Keratinocyte (primary cell): ENCODE results near the gene DKK3. TPM values are rescaled to one million over a fixed set of nuclear protein-coding genes. Genes with fewer than 3 reads are reported as not detected.

Experiments
- DNase-seq: peaks from one replicate; pipeline ENCODE4 v3.0.0-alpha.2; 2011; ENCODE audit warnings: low read depth, missing footprints, low spot score
- FAIRE-seq: peaks from 2 replicates; lab custom pipeline; 2011; peaks lifted over from hg19 to GRCh38; lab: Jason Lieb, UNC
- H2AFZ ChIP-seq: 2 replicates; pipeline ENCODE4 v1.6.0; 2012; ENCODE audit warnings: low read length, control low read depth, inconsistent platforms; ENCODE audit not compliant: control insufficient read depth
- H3K27ac ChIP-seq: 2 replicates; pipeline ENCODE4 v1.5.1; 2011; ENCODE audit warnings: low read length; ENCODE audit not compliant: control insufficient read depth, insufficient read depth
- H3K27me3 ChIP-seq: 3 replicates; pipeline ENCODE4 v1.6.0; 2011; ENCODE audit warnings: low read length; ENCODE audit not compliant: control insufficient read depth, insufficient read depth; ENCODE audit errors: extremely low read depth
- H3K36me3 ChIP-seq, 2 experiments: 2 replicates in 1 of 2; 3 replicates in 1 of 2; pipeline ENCODE4 v1.5.1; 2011; ENCODE audit warnings: low read length in 2 of 2, mild to moderate bottlenecking in 1 of 2; ENCODE audit not compliant: control insufficient read depth in 2 of 2, insufficient read depth in 2 of 2; ENCODE audit errors: extremely low read depth in 1 of 2
- H3K4me1 ChIP-seq: 3 replicates; pipeline ENCODE4 v1.5.1; 2011; ENCODE audit warnings: low read length; ENCODE audit not compliant: control insufficient read depth, insufficient read depth; ENCODE audit errors: extremely low read depth
- H3K4me2 ChIP-seq: 3 replicates; pipeline ENCODE4 v1.6.0; 2011; ENCODE audit warnings: low read depth, low read length; ENCODE audit not compliant: control insufficient read depth, insufficient read depth; ENCODE audit errors: extremely low read depth
- H3K4me3 ChIP-seq, 3 experiments: fragments of 200-600 bp in 1 of 3; sonication (generic) in 1 of 3; 2 replicates in 2 of 3; 3 replicates in 1 of 3; pipeline ENCODE4 v1.5.1; 2011 to 2016; ENCODE audit warnings: low read length in 3 of 3, mild to moderate bottlenecking in 3 of 3, control low read depth in 2 of 3, inconsistent platforms in 1 of 3, low read depth in 1 of 3, mixed read lengths in 1 of 3, mixed run types in 1 of 3, moderate library complexity in 1 of 3; ENCODE audit not compliant: control insufficient read depth in 2 of 3, insufficient read depth in 2 of 3; ENCODE audit errors: extremely low read depth in 1 of 3
- H3K79me2 ChIP-seq: 2 replicates; pipeline ENCODE4 v1.6.0; 2012; ENCODE audit warnings: low read length; ENCODE audit not compliant: control insufficient read depth, insufficient read depth
- H3K9ac ChIP-seq: 3 replicates; pipeline ENCODE4 v1.6.0; 2011; ENCODE audit warnings: low read length; ENCODE audit not compliant: control insufficient read depth, insufficient read depth; ENCODE audit errors: extremely low read depth
- H3K9me1 ChIP-seq: 3 replicates; pipeline ENCODE4 v1.6.0; 2011; ENCODE audit warnings: low read length; ENCODE audit not compliant: control insufficient read depth, insufficient read depth; ENCODE audit errors: extremely low read depth
- H3K9me3 ChIP-seq: 2 replicates; pipeline ENCODE4 v1.5.1; 2012; ENCODE audit warnings: low read depth, low read length; ENCODE audit not compliant: control insufficient read depth
- H4K20me1 ChIP-seq: 3 replicates; pipeline ENCODE4 v1.6.0; 2011; ENCODE audit warnings: low read length; ENCODE audit not compliant: control insufficient read depth, insufficient read depth; ENCODE audit errors: extremely low read depth
- CTCF ChIP-seq, 3 experiments: IDR thresholded peaks in 1 of 3; conservative IDR thresholded peaks in 1 of 3; optimal IDR thresholded peaks in 1 of 3; 2 replicates in 2 of 3; 3 replicates in 1 of 3; pipeline versions ENCODE3 to v1.5.1; 2011; ENCODE audit warnings: low read length in 3 of 3, mild to moderate bottlenecking in 3 of 3, moderate library complexity in 2 of 3, control low read depth in 1 of 3, inconsistent platforms in 1 of 3; ENCODE audit not compliant: insufficient read depth in 2 of 3; ENCODE audit errors: extremely low read depth in 1 of 3
- EZH2 ChIP-seq: IDR thresholded peaks from one replicate; pipeline ENCODE4 v1.6.1; 2012; ENCODE audit warnings: inconsistent platforms, mild to moderate bottlenecking, low read length, moderate library complexity
- dilution Hi-C: fragments of 300-500 bp; cut with MboI; formaldehyde crosslinking; loops from one replicate; pipeline ENCODE4 v1.7.0; 2020; ENCODE audit warnings: low sequenced_read_pairs; ENCODE audit not compliant: extremely low pct_ligation_motif_present
- polyA plus RNA-seq, 5 experiments: library from polyadenylated mRNA; depleted of rRNA in 3 of 5; stranded (reverse) in 3 of 5; stranded (forward) in 1 of 5; unstranded in 1 of 5; fragments of >200 nt; gene quantifications; 1 replicate in 1 of 5; 2 replicates in 3 of 5; 3 replicates in 1 of 5; pipeline versions ENCODE4 v1.2.1 to v1.2.3, GENCODE V29; 2011 to 2012; ENCODE audit warnings: missing spikeins in 2 of 5, low read depth in 1 of 5, low replicate concordance in 1 of 5

The DKK3 gene
- polyA plus RNA-seq, 1 donor (not counting 4 experiments of a cell fraction or from before 2014, with no cell fraction given): 712 TPM

- FAIRE-seq (no peak), DNase-seq (no peak)
- Histone ChIP-seq H3K4me2 (no peak overlapping the region), H3K4me1 (peaks cover 4% of the 10 kb centered on the region), H3K79me2 (peaks cover 6% of the 10 kb centered on the region), H4K20me1 (no peaks in the 10 kb centered on the region), H3K36me3 (peaks cover 40 to 49% of the 10 kb centered on the region in 2 experiments), H3K27me3 (no peaks in the 10 kb centered on the region), H3K4me3 (no peak overlapping the region), H3K9me1 (no peaks in the 10 kb centered on the region), H2AFZ (no peak overlapping the region), H3K27ac (no peak overlapping the region), H3K9me3 (no peaks in the 10 kb centered on the region), H3K9ac (no peak overlapping the region)
- TF ChIP-seq EZH2 (no peak), CTCF (optimal IDR thresholded peaks at IDR 0.05 in 1 of 3, IDR thresholded peaks at IDR 0.05 in 1 of 3, conservative IDR thresholded peaks at IDR 0.05 in 1 of 3; ENCODE audit: extremely low read depth in 1 of 3, insufficient read depth in 2 of 3, low read length in 3 of 3) (peak; percentile 80 to 81 (median 81))
- dilution Hi-C loops: no loop called here
These were observed 41.4 kb downstream of the DKK3 start for GRCh38 chr11:11966826-11967668.

- H4K20me1 ChIP-seq: no peaks in the 10 kb centered on the region
- no peak for FAIRE-seq
- no peak overlapping the region for H3K27ac ChIP-seq
- no peak overlapping the region for H3K4me3 ChIP-seq
- H3K79me2 ChIP-seq: peaks cover 5% of the 10 kb centered on the region
- DNase-seq: no peak
- H3K4me2 ChIP-seq: no peak overlapping the region
- no peaks in the 10 kb centered on the region for H3K27me3 ChIP-seq
- no peak overlapping the region for H2AFZ ChIP-seq
- H3K36me3 ChIP-seq: peaks cover 40 to 48% of the 10 kb centered on the region in 2 experiments
- no peaks in the 10 kb centered on the region for H3K9me3 ChIP-seq
- H3K9ac ChIP-seq: no peak overlapping the region
- peaks cover 11% of the 10 kb centered on the region for H3K4me1 ChIP-seq
- TF ChIP-seq CTCF (optimal IDR thresholded peaks at IDR 0.05 in 1 of 3, IDR thresholded peaks at IDR 0.05 in 1 of 3, conservative IDR thresholded peaks at IDR 0.05 in 1 of 3; ENCODE audit: extremely low read depth in 1 of 3, insufficient read depth in 2 of 3, low read length in 3 of 3) (no peak), EZH2 (no peak)
- no peaks in the 10 kb centered on the region for H3K9me1 ChIP-seq
- dilution Hi-C loops: no loop called here
These were observed 42.1 kb downstream of the DKK3 start for GRCh38 chr11:11966354-11966741.
